NCI-H146 treated with DMSO at 0.1 percent for 48 hours (cell line): Measurements from ENCODE around the gene NXPE4.
"Not testable (repeated sequence)": the region's sequence is repeated elsewhere in the genome, so short reads cannot be mapped to it uniquely, and the experiment has no call there.

Source experiments
- DNase-seq: peaks from one replicate; lab custom pipeline; 2025; ENCODE audit not compliant: unreplicated experiment; lab: John Stamatoyannopoulos, UW

NXPE4 gene

GRCh38 chr11:114595571-114595970 is at the start of gene NXPE4:
TSS of gene NXPE4 (minus strand) at chr11:114595786. CDS start at chr11:114594759, 1,027 bp downstream.
- no peak for DNase-seq

- not testable (repeated sequence) for DNase-seq
These were observed 43.9 kb upstream of the NXPE4 start for GRCh38 chr11:114639440-114639839.

GRCh38 chr11:114631445-114631965 is 35.9 kb upstream of the NXPE4 start:
- DNase-seq, result not testable (repeated sequence)

GRCh38 chr11:114625294-114625693 is 29.7 kb upstream of the NXPE4 start:
- no peak for DNase-seq

GRCh38 chr11:114624455-114625207 is 29.0 kb upstream of the NXPE4 start:
- no peak for DNase-seq

- no peak for DNase-seq
These were observed 28.1 kb upstream of the NXPE4 start for GRCh38 chr11:114623720-114624119.

- no peak for DNase-seq
These were observed 27.3 kb upstream of the NXPE4 start for GRCh38 chr11:114622858-114623257.

- no peak for DNase-seq
These were observed 26.6 kb upstream of the NXPE4 start for GRCh38 chr11:114621950-114622809.

GRCh38 chr11:114621072-114621471 is 25.5 kb upstream of the NXPE4 start:
- DNase-seq, result no peak

GRCh38 chr11:114619659-114620173 is 24.1 kb upstream of the NXPE4 start:
- no peak for DNase-seq

GRCh38 chr11:114618139-114618538 is 22.6 kb upstream of the NXPE4 start:
- DNase-seq, result no peak

- no peak for DNase-seq
These were observed 21.9 kb upstream of the NXPE4 start for GRCh38 chr11:114617157-114618124.

GRCh38 chr11:114616516-114616915 is 20.9 kb upstream of the NXPE4 start:
- no peak for DNase-seq

GRCh38 chr11:114615448-114616361 is 20.1 kb upstream of the NXPE4 start:
- no peak for DNase-seq

- DNase-seq, result no peak
These were observed 18.6 kb upstream of the NXPE4 start for GRCh38 chr11:114614127-114614720.

- DNase-seq, result not testable (repeated sequence)
These were observed 17.5 kb upstream of the NXPE4 start for GRCh38 chr11:114613094-114613493.

- no peak for DNase-seq
These were observed 17.1 kb upstream of the NXPE4 start for GRCh38 chr11:114612686-114613085.

- not testable (repeated sequence) for DNase-seq
These were observed 16.6 kb upstream of the NXPE4 start for GRCh38 chr11:114612199-114612598.
